ENCODE results near the gene TRABD2B.

Gene TRABD2B

GRCh38 chr1:47791879-47792608, 205.1 kb downstream of the TRABD2B start:
- DNase-seq: no peak

GRCh38 chr1:47788761-47789160, 208.4 kb downstream of the TRABD2B start:
- DNase-seq: no peak

GRCh38 chr1:47787560-47787959, 209.6 kb downstream of the TRABD2B start:
- DNase-seq: no peak

DNA sequence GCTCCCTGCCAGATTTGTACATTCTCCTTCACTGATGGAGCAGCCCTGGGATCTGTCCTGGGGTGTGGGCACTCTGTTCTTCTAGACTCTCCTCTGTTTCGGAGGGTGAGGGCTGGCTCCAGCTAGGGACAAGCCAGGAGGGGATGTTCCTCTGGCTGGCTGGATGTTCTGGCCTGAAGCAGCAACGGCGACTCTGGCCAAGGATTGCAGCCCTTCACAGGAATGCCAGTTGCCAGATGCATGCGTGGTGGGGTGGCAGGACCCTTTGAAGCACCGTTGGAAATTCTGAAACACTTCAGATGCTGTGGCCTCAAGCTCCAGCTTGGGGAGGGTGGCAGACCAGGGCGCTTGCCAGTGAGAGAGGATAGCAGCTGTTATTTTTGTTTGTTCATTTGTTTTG, 210.9 kb downstream of the TRABD2B start:
- DNase-seq: no peak

GRCh38 chr1:47785561-47786271, 211.5 kb downstream of the TRABD2B start:
- no peak for DNase-seq

DNA sequence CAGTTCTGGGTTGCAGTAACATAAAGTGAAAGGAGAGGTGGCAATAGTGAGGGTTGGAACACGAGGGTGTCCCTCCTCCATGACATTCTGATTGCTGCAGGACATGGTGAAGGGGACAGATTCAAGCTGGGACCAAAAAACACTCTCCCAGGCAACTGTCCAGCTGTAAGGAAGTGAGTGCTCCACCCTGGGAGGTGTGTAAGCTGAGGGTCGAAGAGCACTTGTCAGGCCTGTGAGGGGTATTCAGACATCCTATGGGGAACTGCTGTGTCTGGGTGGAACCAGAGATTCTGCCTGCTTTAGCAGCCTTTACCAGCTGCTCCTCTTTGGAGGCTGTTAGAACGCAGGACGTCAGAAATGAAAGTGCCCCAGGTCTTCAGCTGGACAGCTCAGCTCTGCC, 212.1 kb downstream of the TRABD2B start:
- DNase-seq: no peak

GRCh38 chr1:47784497-47784822, 212.7 kb downstream of the TRABD2B start:
- no peak for DNase-seq

GRCh38 chr1:47783638-47784496, 213.3 kb downstream of the TRABD2B start:
- no peak for DNase-seq

DNA sequence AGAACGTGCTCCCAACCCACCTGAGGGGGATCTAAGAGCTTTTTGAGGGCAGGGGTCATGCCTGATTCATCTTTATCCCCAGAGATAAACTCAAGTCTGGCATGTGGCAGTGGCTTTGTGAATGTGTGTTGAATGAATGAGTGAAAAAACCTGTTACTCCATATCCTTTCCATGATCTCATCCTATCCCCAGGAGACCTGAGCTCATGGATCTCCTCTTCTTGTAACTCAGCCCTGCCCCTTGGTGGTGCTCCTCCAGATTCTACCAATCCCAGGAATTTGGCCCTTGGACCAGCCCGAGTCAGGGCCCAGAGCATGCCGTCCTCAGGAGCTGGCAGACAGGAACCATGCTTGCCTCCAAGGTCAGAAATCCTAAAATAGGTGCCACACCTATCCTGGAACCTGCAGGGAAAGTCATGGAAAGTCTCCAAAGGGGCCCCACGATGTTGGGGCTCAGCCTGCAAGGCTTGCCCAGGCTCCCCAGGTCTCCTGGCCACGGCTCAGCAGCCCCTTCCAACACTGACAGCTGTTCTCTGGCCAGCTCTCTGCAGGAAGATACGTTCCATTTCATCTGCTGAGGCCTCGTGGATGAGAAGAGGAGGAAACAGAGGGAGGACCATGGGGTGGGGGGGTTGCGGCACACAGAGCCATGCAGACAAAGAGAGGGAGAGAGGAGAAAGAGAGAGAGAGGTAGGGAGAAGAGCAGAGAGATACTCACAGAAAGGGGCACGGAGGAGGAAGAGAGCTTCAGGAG, 214.6 kb downstream of the TRABD2B start:
- DNase-seq: no peak

GRCh38 chr1:47781171-47781959, 215.8 kb downstream of the TRABD2B start:
- DNase-seq: no peak

- no peak for DNase-seq
Measured at GRCh38 chr1:47780469-47780995, 216.7 kb downstream of the TRABD2B start.

GRCh38 chr1:47779613-47780012, 217.6 kb downstream of the TRABD2B start:
- DNase-seq: no peak

DNA sequence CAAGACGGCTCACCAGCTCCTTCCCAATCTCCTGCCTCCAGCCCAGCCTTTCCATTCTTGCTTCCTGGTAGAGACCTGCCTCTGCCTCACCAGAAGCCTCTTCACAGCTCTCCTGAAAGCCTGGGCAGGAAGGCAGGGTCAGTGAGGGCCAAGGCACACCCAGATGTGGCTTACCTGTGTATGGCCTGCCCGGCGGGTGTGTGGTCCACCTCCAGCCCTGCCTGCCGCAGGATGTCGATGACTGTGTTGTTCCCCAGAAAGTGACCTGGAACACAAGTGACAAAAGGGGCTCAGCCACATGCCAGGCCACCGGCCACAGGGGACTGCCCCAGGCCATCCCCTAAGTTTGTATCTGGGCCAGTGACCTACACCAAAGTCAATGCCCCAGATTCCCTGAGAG, 218.9 kb downstream of the TRABD2B start:
- DNase-seq: no peak

DNA sequence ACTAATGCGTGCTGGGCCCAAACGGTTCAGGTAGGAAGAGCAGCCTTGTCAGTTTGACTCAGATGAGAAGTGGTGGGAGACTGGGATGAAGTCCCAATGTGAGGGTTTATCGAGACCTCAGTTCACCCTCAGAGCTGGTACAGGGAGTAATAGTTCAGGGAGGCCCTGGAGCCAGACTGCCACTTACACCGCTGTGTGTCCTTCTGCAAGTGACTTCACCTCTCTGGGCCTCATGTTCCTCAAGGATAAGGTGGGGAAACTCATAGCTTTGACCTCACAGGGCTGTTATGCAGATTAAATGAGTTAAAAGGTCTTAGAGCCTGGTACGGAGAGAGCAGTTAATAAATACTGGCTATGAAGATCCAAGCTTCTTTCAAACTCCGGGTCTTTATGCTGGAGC, 219.9 kb downstream of the TRABD2B start:
- DNase-seq: no peak

DNA sequence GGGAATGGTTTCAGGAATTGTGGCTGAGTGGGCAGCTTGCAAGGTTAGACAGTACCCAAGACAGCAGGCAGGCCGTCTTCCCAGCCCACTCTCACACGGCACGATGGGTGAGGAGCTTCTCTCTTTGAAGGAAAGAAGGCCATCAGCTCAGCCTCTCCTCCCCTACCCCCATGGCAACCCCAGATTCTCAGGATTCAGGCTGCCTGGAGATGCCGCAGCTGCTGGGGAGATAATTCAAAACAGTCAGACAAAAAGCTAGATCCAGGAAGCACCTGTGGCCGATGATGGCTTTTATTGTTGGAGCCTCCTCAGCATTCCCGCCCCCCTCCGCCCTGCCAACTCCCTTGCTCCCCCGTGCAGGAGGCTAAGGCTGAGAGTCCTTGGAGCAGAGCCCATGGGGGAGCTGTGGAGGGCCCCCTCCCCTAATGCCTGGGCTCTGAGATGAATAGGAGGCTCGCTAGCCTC, 220.5 kb downstream of the TRABD2B start:
- DNase-seq: no peak

- DNase-seq: no peak
Measured at GRCh38 chr1:47774986-47775834, 222.0 kb downstream of the TRABD2B start.

DNA sequence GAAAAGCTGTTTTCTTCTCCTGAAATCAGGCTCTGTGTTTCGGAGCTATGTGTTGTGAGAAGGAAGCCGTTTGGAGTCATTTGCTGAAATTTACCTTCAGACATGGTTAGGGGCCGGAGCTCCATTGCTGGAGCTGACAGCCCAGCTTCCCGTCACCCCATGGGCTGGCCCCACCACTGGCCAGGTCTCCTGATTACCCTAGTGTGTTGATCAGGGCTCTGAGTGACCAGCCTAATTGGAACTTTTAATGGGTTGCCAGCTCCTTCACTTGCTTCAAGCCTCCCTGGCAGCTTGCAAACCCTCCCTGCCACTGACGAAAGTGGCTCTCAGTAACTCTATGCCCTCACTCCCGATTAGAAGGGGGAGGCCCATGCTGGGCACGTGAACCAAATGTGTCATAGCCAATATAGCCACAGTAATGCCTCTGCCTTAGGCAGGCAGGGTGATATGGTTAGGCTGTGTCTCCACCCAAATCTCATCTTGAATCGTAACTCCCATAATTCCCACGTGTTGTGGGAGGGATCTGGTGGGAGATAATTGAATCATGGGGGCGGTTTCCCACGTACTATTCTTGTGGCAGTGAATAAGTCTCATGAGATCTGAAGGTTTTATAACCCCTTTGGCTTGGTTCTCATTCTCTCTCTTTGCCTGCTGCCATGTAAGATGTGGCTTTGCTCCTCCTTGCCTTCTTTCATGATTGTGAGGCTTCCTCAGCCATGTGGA, 224.1 kb downstream of the TRABD2B start:
- no peak for DNase-seq

DNA sequence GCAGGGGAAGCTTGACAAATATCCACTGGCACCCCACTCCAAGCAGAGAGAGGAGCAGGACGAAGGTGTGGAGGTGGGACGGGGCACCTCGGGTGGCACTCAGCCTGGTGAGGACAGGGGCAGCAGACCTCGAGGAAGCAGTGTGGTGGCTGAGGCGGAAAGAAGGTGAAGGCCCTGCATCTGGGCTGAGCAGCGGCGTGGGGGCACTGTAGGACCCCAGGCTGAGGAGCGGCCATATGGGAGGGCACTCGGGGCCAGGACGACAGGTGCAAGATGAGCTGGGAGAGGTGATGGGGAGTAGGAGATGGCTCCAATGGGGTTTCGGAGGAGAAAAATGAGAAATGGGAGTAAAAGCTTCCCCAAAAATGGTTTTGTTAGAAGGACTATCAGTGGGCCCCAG, 224.9 kb downstream of the TRABD2B start:
- no peak for DNase-seq

DNA sequence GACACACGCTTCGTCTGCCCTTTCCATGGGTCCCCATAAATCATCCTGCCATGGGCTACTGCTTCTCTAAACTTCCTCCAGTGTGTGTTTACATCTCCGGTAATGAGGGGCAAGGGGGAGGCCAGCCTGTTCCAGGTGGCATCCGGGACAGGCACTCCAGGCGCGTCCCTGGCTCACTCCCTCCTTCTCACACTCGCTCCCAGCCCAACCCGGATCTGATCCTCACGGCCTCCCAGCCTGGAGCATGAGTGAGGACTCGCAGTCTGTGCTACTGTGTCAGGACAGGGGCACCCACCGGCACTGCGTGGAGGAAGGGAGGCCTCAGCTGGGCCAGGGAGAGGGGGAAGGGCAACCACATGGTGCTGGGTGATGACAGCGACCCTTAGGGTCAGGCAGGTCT, 225.4 kb downstream of the TRABD2B start:
- no peak for DNase-seq

GRCh38 chr1:47769983-47770382, 227.2 kb downstream of the TRABD2B start:
- DNase-seq: no peak

Measured in activated CD4-positive, alpha-beta T cell treated with anti-CD3 and anti-CD28 coated beads for 4 hours (primary cell).